ENCODE results near the gene ZNF560.
"Not testable (repeated sequence)": the region's sequence is repeated elsewhere in the genome, so short reads cannot be mapped to it uniquely, and the experiment has no call there.

Gene ZNF560

DNA sequence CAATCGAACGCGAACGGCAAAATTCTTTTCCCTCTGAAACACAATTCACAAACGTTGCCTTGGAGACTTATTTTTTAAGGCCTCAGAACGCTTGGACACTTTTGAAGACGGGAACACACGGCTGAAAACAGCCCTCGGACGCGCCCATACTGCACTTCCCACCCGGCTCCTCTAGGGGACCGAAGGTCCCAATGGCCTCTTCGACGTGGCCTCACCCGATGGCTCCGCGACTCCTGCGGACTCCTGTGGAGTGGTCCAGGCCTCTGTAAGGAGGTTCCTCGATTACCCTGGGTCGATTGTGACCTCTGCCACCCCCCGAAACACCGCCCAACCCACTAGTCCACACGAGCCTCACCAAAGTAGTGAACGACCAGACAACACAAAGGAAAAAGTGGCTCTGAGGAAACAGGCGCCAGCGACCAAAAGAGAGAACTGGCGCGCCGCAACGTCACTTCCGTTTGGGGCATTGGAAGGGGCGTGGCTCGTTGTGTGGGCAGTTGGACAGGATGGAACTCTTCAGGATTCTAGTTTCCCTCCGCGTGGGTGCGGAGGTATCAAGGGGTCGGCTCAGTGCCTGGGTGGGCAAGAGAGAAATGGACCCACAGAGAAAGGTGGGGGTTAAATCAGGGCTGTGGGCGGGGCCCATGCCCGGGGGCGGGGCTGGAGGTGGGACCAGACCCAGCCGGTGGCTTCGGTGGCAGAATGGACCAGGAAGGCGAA, at the start of gene ZNF560:
ZNF560 (minus strand) TSS at position 434 of the 720 bp plus-strand sequence. CDS start 23,303 bp downstream, outside the sequence.
- DNase-seq = no peak

DNA sequence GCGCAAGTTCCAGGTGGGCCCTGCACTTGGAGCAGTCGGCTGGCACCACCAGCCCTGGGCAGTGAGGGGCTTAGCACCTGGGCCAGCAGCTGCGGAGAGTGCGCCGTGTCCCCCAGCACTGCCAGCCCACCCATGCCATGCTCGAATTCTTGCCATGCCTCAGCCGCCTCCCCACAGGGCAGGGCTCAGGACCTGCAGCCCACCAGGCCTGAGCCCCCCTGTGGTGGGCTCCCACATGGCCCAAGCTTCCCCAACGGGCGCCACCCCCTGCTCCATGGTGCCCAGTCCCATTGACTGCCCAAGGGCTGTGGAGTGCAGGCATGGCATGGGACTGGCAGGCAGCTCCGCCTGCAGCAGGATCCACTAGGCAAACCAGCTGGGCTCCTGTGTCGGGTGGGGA, 49.5 kb upstream of the ZNF560 start:
- DNase-seq = no peak

- not testable (repeated sequence) for DNase-seq
Observed at GRCh38 chr19:9541281-9541680, 42.9 kb upstream of the ZNF560 start.

DNA sequence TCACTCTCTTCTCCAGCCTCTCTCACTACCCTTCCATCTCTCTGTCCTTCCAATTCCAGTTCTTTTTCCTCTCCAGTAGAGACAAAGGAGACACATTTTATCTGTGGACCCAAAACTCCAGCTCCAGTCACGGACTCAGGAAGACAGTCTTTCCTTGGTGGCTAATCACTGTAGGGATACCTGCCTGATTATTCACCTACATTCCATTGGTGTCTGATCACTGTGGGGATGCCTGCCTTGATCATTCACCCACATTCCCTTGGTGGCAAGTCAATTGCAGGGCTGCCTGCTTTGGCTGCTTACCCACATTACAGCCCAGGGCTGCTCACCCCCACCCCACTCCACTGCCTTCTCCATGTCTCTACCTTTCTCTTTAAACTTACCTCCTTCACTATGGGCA, 41.5 kb upstream of the ZNF560 start:
- DNase-seq = not testable (repeated sequence)

- not testable (repeated sequence) for DNase-seq
Observed at GRCh38 chr19:9539201-9539600, 40.8 kb upstream of the ZNF560 start.

DNA sequence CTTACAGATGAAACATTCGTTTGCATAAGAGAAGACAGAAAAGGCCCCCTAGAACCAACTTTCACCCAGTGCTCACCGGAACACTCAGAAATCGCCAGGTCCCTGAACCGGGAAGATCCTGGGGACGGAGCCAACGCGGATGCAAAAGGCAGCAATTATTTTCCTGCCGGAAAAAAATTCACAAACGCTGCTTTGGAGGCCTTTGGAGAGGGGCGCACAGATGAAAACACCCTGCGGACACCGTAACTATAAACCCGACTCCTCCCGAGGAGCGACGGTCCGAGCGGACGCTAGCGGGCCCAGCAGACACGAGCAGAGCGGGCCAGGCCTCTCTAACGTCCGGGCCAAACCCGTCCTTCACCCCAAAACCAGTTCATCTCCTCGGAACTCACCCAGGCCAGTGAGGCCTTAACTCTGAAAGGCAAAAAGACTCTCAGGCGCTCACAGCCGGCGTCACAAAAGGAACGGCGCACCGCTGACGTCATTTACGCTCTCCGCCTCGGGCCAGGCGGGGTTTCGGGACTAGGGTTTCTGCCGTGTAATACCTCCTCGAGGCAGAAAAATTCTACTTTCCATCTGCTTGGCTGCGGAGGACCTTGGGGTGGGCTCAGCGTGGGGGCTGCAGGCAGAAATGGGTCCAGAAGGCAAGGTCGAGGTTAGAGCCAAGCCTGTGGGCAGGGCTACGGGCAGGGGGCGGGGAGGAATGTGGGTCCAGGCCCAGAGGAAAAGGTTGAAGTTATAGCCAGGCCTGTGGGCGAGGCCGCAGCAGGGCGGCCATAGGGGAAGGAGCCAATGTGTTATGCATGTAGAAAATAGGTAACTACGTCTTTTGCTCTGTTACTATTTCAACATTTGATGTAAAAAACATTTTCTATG, 40.0 kb upstream of the ZNF560 start, which contains the start of gene ZNF426:
ZNF426 (minus strand) TSS at position 463 of the 876 bp plus-strand sequence. CDS start 2,413 bp downstream, outside the sequence.
- peak; percentile 50 for DNase-seq

DNA sequence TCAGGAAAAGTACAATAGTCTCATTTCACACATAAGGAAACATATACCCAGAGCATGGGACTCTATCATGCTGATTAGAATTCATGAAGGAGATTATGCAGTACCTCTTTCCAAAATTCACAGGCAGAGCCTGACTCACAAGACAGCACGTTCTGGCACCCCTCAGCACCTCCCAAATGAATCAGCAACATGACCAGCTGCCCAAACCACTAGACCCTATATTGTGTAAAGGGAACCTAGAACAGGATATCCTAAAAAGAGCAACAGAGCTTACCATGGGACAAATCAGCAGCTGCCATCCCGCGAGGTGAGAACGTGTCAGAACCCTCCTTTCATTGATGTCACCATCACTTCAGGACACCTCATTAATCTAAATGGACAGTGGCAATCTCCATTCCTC, 37.5 kb upstream of the ZNF560 start:
- no peak for DNase-seq

DNA sequence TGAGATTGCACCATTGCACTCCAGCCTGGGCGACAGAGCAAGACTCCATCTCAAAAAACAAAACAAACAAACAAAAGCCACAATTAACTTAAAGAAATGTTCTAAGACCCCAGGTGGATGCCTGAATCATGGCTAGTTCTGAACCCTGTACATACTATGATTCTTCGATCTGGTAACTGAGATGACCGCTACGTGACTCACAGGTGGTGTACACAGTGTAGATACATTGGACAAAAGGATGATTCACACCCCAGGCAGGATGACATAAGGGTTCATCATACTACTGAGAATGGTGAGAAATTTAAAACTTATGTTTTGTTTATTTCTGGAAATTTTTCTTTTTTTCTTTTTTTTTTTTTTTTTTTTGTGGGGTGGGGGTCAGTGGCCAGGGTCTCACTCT, 33.5 kb upstream of the ZNF560 start:
- no peak for DNase-seq

GRCh38 chr19:9528757-9529336, 30.4 kb upstream of the ZNF560 start:
- no peak for DNase-seq

DNA sequence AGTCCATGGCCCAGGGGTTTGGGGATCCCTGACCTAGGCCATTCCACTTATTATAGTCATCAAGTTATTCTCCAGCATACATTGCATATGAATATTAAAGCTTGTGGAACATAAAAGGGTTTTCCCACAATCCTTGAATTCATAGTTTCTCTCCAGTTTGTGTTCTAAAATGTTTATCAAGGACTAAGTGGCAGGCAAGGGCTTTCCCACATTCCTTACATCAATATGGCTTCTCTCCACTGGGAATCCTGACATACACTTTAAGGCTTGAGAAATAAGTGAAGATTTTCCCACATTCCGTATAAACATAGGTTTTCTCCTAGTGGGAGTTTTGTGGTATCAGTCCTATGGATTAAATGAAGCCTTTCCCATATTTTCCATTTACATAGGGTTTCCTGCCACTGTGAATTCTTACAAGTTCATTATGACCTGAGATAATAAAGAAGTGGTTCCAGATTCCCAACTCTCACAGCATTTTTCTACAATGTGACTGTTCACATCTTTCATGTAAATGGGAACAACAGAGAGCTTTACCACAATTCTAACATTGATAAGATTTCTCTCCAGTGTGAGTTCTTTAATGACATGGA, 25.6 kb upstream of the ZNF560 start:
- no peak for DNase-seq

DNA sequence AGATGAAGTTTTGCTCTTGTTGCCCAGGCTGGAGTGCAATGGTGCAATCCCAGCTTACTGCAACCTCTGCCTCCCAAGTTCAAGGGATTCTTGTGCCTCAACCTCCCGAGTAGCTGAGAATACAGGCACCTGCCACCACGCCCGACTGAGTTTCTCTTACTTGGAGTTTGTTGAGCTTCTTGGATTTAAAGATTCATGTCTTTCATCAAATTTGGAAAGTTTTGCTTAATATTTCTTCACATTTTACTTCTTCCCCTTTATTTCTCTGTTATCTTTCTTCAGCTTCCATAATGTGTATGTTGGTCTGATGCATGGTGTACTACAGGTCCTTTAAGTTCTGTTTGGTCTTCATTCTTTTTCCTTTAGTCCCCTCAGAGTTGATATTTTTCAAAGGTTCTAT, 8.9 kb upstream of the ZNF560 start:
- no peak for DNase-seq

- DNase-seq = no peak
Observed at GRCh38 chr19:9500796-9501195, 2.4 kb upstream of the ZNF560 start.

DNA sequence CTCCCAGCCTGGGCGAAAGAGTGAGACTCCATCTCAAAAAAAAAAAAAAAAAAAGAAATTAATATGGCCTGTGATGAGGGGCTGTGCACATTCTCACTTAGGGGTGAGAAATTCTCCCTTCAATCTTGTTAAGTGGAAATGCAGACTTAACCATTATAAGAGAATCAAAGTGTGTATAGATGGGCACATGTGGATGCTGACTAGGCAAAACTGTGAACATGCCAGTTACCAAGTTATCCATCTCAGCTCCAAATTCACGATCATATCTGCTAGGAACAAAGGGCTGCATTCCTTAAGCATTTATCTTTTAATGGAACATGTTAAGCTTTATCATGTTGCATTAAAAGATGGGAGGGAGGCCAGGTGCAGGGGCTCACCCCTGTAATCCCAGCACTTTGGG, 4.3 kb downstream of the ZNF560 start:
- DNase-seq = no peak

DNA sequence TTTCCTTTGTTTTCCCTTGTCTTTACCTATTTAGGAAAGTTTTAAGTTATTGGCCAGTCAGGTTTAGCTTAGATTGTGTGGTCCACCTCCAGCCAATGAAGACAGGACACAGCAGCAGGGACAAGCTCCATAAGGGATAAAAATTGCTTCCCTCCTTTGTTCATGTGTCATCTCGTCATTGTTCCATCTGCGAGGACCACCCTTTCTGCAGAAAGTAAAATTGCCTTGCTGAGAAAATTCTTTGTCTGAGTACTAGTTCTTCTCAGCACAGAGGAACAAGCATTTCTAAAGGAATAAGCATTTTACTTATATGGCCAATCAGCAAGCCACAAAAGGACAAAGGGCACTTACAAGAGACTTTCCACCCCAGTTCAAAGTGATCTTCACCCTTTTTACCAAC, 11.4 kb downstream of the ZNF560 start:
- no peak for DNase-seq

DNA sequence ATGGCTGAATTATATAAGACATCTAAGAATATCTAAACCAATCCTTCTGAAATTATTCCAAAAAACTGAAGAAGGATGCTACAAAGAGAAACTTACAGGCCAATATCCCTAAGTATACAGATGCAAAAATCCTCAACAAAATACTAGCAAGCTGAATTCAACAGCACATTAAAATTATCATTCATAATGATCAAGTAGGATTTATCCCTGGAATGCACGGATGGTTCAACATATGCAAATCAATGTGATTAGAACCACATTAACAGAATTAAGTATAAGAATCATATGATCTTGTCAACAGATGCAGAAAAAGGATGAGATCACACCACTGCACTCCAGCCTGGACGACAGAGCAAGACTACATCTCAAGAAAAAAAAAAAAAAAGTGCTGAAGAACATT, 13.3 kb downstream of the ZNF560 start:
- no peak for DNase-seq

- no peak for DNase-seq
Observed at GRCh38 chr19:9474975-9475374, 23.4 kb downstream of the ZNF560 start.

GRCh38 chr19:9467161-9467560, 31.3 kb downstream of the ZNF560 start:
- no peak for DNase-seq

DNA sequence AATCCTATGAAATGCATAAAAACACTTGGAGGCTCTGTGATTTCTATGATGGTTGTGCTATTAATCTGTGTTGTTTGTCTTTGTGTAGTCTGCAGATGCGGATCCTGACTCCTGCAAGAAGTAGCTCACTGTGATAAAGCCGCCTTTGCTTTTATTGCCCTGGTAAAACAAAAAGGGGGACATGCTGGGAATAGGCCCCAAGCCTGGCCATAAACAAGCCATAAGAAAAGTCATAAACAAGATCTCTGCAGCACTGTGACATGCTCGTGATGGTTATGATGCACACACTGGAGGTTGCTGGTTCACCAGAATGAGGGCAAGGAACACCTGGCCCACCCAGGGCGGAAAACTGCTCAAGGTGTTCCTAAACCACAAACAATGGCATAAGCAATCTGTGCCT, 36.5 kb downstream of the ZNF560 start:
- no peak for DNase-seq

- no peak for DNase-seq
Observed at GRCh38 chr19:9456018-9456689, 42.3 kb downstream of the ZNF560 start.

DNA sequence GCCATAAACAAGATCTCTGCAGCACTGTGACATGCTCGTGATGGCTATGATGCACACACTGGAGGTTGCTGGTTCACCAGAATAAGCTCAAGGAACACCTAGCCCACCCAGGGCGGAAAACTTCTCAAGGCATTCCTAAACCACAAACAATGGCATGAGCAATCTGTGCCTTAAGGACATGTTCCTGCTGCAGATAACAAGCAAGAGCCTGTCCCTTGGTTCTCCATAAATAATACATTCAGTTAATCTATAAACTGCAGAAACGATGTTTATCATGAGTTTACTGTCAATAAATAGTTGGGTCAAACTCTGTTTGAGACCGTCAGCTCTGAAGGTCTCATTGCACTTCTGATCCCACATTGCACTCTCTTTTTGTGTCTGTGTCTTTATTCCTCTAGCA, 44.5 kb downstream of the ZNF560 start:
- DNase-seq = no peak

DNA sequence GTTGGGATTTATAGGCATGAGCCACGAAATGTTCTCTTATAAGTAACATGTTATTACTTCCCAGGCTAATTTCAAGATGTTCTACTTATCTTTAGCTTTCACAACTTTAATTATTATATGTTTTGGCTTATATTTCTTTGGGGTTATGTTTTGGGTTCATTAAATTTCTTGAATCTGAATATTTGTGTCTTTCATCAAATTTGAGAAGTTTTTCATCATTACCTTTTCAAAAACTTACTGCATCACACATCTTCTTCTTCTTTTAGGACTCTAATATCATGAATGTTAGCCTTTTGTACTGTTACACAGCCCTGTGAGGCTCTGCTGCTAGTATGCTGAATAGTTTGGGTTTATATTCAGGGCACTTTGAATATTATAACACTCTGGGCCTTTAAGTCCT, 53.4 kb downstream of the ZNF560 start:
- no peak for DNase-seq

DNA sequence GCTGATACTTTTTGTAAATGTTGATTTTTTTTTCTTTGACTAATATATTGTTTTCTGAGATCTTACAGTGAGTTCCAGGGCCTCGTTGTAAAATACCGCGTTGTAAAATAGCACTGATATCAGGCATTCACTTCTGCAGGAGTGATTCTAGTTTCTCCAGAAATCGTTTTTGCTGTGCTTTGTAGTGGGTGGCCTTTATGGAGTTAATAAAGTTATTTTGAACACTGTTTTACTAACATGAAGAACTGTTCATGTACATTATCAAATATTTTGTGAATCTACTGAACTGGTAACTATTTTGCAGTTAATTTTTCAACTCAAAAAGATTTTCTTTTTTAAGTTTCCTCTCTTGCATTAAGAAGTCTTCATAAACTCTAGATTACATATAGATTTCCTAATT, 62.1 kb downstream of the ZNF560 start:
- DNase-seq = no peak
